Measurements from ENCODE around the gene SETD1A. TPM values are rescaled to one million over a fixed set of nuclear protein-coding genes. Genes with fewer than 3 reads are reported as not detected.

SETD1A gene
- total RNA-seq, 6 donors from 2014 or later = 9.1 to 30.4 (median 17.0) TPM

DNA sequence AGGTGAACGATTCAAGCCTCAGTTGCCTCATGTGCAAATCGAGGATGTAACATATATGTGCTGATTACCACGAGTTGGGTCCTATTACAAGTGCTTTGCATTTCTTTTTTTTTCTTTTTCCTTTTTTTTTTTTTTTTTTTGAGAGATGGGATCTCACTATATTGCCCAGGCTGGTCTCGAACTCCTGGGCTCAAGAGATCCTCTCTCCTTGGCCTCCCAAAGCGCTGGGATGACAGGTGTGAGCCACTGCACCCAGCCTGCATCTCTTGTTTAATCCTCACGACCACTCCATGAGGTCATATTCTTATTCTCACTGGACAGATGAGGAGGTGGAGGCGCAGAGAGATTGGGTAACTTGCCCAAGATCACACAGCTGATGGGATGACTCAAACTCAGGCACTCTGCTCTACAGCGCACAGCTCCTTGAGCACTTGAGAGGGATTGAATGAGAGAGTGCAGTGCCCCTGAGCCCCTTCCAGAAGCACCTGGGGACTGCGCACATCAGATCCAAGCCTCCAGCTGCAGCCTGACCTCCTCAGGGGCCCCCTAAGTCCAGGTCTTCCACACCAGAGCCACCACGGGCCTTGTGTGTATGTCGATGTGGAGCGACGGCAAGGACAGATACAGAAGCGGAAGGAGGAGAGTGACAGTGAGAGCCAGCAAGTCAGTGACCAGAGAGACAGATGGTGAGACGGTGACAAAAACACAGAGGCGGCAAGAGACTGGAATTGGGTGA lies 48.0 kb downstream of the SETD1A start:
- Histone ChIP-seq H3K27me3 (peaks cover 0 to 16% (median 6%) of the 10 kb centered on the region in 4 donors), H3K9me3 (no peaks in the 10 kb centered on the region), H3K4me3 (no peak overlapping the region), H3K4me1 (peaks cover 0 to under 1% (median 0%) of the 10 kb centered on the region in 4 donors), H3K36me3 (no peaks in the 10 kb centered on the region), H3K27ac (no peak overlapping the region)
- ATAC-seq (ENCODE audit: low FRiP score in 2 of 2) (no peak), DNase-seq (no peak)
- WGBS, 2 donors = 57 to 68% methylated on average over 15 to 16 of the region's 16 CpGs
- TF ChIP-seq EP300 (IDR thresholded peaks at IDR 0.05) (no peak), POLR2AphosphoS5 (IDR thresholded peaks at IDR 0.05) (no peak), POLR2A (IDR thresholded peaks at IDR 0.05) (no peak)
- TF ChIP-seq, protein P1, sequence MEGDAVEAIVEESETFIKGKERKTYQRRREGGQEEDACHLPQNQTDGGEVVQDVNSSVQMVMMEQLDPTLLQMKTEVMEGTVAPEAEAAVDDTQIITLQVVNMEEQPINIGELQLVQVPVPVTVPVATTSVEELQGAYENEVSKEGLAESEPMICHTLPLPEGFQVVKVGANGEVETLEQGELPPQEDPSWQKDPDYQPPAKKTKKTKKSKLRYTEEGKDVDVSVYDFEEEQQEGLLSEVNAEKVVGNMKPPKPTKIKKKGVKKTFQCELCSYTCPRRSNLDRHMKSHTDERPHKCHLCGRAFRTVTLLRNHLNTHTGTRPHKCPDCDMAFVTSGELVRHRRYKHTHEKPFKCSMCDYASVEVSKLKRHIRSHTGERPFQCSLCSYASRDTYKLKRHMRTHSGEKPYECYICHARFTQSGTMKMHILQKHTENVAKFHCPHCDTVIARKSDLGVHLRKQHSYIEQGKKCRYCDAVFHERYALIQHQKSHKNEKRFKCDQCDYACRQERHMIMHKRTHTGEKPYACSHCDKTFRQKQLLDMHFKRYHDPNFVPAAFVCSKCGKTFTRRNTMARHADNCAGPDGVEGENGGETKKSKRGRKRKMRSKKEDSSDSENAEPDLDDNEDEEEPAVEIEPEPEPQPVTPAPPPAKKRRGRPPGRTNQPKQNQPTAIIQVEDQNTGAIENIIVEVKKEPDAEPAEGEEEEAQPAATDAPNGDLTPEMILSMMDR (IDR thresholded peaks at IDR 0.05) = no peak

- H3K27me3 ChIP-seq = peaks cover 0 to 21% (median 9%) of the 10 kb centered on the region in 4 donors
- no peak for ATAC-seq (ENCODE audit: low FRiP score in 2 of 2)
These were observed 48.5 kb downstream of the SETD1A start for GRCh38 chr16:31006086-31006385.

DNA sequence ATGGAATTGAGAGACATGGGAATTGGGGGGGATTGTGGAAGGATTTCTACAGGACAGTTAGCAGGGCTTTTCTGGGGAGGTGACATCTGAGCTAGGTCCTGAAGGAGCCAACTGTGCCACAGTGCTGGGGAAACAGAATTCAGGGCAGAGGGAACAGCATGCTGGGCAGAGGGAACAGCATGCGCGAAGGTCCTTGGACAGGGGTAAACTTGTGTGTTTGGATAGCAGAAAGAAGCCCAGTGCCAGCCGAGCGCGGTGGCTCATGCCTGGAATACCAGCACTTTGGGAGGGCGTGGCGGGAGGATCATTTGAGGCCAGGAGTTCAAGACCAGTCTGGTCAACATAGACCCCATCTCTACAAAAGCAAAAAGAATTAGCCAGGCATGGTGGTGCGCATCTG lies 49.0 kb downstream of the SETD1A start:
- peaks cover 0 to 27% (median 12%) of the 10 kb centered on the region in 4 donors for H3K27me3 ChIP-seq
- no peak for ATAC-seq (ENCODE audit: low FRiP score in 2 of 2)
- 84 to 90% methylated on average over 8 of the region's 8 CpGs for WGBS, 2 donors

More at GRCh38 chr16:31006086-31006385, 48.5 kb downstream of the SETD1A start:
- peaks cover 0 to 3% (median 0%) of the 10 kb centered on the region in 4 donors for H3K4me1 ChIP-seq
- H3K27ac ChIP-seq = no peak overlapping the region
- TF ChIP-seq POLR2A (IDR thresholded peaks at IDR 0.05) (no peak), POLR2AphosphoS5 (IDR thresholded peaks at IDR 0.05) (no peak), EP300 (IDR thresholded peaks at IDR 0.05) (no peak)
- TF ChIP-seq, protein P1 (IDR thresholded peaks at IDR 0.05) = no peak
- H3K9me3 ChIP-seq = no peaks in the 10 kb centered on the region
- no peaks in the 10 kb centered on the region for H3K36me3 ChIP-seq
- DNase-seq = no peak
- H3K4me3 ChIP-seq = no peak overlapping the region
- 40 to 50% methylated on average over 7 of the region's 7 CpGs for WGBS, 2 donors

GRCh38 chr16:31007684-31008083 lies 50.1 kb downstream of the SETD1A start:
- no peaks in the 10 kb centered on the region for H3K9me3 ChIP-seq
- peaks cover 0 to 3% (median 0%) of the 10 kb centered on the region in 4 donors for H3K4me1 ChIP-seq
- peaks cover 0 to 27% (median 12%) of the 10 kb centered on the region in 4 donors for H3K27me3 ChIP-seq
- ATAC-seq (ENCODE audit: low FRiP score in 2 of 2) (no peak), DNase-seq (no peak)
- TF ChIP-seq POLR2AphosphoS5 (IDR thresholded peaks at IDR 0.05) (no peak), EP300 (IDR thresholded peaks at IDR 0.05) (no peak), POLR2A (IDR thresholded peaks at IDR 0.05) (no peak)
- TF ChIP-seq, protein P1 (IDR thresholded peaks at IDR 0.05) = no peak
- no peak overlapping the region for H3K4me3 ChIP-seq
- WGBS, 2 donors = 47 to 50% methylated on average over 6 of the region's 6 CpGs
- H3K27ac ChIP-seq = no peak overlapping the region
- no peaks in the 10 kb centered on the region for H3K36me3 ChIP-seq

More for the DNA sequence above, 49.0 kb downstream of the SETD1A start:
- H3K4me1 ChIP-seq = peaks cover 0 to 3% (median 0%) of the 10 kb centered on the region in 4 donors
- DNase-seq = no peak
- H3K27ac ChIP-seq = no peak overlapping the region
- H3K36me3 ChIP-seq = no peaks in the 10 kb centered on the region
- H3K4me3 ChIP-seq = no peak overlapping the region
- TF ChIP-seq, protein P1 (IDR thresholded peaks at IDR 0.05) = no peak
- TF ChIP-seq POLR2AphosphoS5 (IDR thresholded peaks at IDR 0.05) = no peak
- TF ChIP-seq EP300 (IDR thresholded peaks at IDR 0.05) = no peak
- no peaks in the 10 kb centered on the region for H3K9me3 ChIP-seq

- no peak overlapping the region for H3K27ac ChIP-seq
- H3K36me3 ChIP-seq = no peaks in the 10 kb centered on the region
- no peak overlapping the region for H3K4me3 ChIP-seq
- 55 to 58% methylated on average over 6 of the region's 6 CpGs for WGBS, 2 donors
- ATAC-seq (ENCODE audit: low FRiP score in 2 of 2) = no peak
- H3K9me3 ChIP-seq = no peaks in the 10 kb centered on the region
- DNase-seq = no peak
- H3K4me1 ChIP-seq = peaks cover 0 to 3% (median 0%) of the 10 kb centered on the region in 4 donors
- TF ChIP-seq EP300 (IDR thresholded peaks at IDR 0.05) (no peak), POLR2AphosphoS5 (IDR thresholded peaks at IDR 0.05) (no peak), POLR2A (IDR thresholded peaks at IDR 0.05) (no peak)
- TF ChIP-seq, protein P1 (IDR thresholded peaks at IDR 0.05) = no peak
- peaks cover 0 to 27% (median 12%) of the 10 kb centered on the region in 4 donors for H3K27me3 ChIP-seq
These were observed 50.6 kb downstream of the SETD1A start for GRCh38 chr16:31008149-31008548.

Measured in upper lobe of left lung (tissue), 6 donors.